Hepatocyte (in vitro differentiated cells): ENCODE data around the gene ZNF318.

Experiments used
- EZH2 ChIP-seq: fragments of 200-600 bp; sonication (generic); IDR thresholded peaks from 2 replicates; pipeline ENCODE4 v1.6.1; 2016; ENCODE audit warnings: antibody characterized with exemption, mild to moderate bottlenecking, borderline replicate concordance
- EZH2phosphoT487 ChIP-seq: fragments of 200-600 bp; sonication (generic); IDR thresholded peaks from one replicate; pipeline ENCODE4 v1.6.1; 2018; ENCODE audit warnings: antibody characterized with exemption, mild to moderate bottlenecking, low read depth, moderate library complexity; ENCODE audit not compliant: unreplicated experiment, severe bottlenecking
- TF ChIP-seq, protein P1 (sequence below): fragments of 200-600 bp; sonication (generic); IDR thresholded peaks from 2 replicates; pipeline ENCODE4 v1.5.1; 2016; ENCODE audit warnings: antibody characterized with exemption, mild to moderate bottlenecking; ENCODE audit not compliant: poor library complexity

DNA sequence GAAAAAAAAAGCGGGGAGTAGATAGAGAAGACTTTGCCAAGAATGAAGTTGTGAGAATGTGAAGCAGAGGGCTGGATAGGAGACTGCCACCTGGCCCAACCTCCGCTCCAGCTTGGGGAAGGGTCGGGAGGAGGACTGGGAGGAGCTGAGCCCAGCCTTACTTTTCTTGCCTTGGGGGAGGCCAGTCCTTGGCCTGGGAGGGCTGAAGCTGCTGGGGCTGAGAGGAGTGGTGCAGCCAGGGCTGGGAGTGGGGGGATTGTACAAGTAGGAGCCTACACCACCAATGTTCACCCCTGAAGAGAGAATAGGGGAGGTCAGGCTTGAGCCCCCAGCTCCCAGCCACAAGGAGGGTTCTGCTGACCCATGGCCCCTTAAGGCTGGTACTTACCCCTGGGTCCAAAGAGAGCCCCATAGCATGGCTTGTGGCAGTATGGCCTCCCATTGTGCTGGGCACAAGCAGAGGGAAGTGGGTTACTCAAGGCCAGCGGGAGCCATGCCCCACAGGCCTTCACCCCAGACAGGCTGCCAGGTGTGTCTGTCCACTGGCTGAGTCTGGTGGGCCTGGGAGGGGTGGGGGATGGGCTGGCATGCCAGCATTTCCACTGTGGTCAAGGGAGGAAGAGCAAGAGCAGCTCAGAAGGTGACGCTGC lies 61.9 kb downstream of the ZNF318 start:
- TF ChIP-seq, protein P1, sequence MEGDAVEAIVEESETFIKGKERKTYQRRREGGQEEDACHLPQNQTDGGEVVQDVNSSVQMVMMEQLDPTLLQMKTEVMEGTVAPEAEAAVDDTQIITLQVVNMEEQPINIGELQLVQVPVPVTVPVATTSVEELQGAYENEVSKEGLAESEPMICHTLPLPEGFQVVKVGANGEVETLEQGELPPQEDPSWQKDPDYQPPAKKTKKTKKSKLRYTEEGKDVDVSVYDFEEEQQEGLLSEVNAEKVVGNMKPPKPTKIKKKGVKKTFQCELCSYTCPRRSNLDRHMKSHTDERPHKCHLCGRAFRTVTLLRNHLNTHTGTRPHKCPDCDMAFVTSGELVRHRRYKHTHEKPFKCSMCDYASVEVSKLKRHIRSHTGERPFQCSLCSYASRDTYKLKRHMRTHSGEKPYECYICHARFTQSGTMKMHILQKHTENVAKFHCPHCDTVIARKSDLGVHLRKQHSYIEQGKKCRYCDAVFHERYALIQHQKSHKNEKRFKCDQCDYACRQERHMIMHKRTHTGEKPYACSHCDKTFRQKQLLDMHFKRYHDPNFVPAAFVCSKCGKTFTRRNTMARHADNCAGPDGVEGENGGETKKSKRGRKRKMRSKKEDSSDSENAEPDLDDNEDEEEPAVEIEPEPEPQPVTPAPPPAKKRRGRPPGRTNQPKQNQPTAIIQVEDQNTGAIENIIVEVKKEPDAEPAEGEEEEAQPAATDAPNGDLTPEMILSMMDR = no peak
- TF ChIP-seq EZH2 (no peak), EZH2phosphoT487 (no peak)
